Stimulated activated memory B cell treated with anti-CD40 and anti-IgM and Interleukin-4, amounts not matched to agents 10 μg/mL and 1 μg/mL and 100 μg/mL, for 72 hours (primary cell): Measurements from ENCODE around the gene BEST4.
A peak's percentile ranks its signal among the peaks of the same experiment; 100 is the strongest.
"Not testable (repeated sequence)": the region's sequence is repeated elsewhere in the genome, so short reads cannot be mapped to it uniquely, and the experiment has no call there.

ENCODE experiments used
- ATAC-seq: fragments of 150-1000 bp; cut with Tn5 transposase; 2 replicates; pipeline ENCODE4 v1.10.0; 2021
- H3K27ac Mint-ChIP-seq: one replicate; pipeline ENCODE4 v1.8.0; 2022; ENCODE audit warnings: mild to moderate bottlenecking, mixed read lengths
- H3K27me3 Mint-ChIP-seq: one replicate; pipeline ENCODE4 v1.8.0; 2022; ENCODE audit warnings: mixed read lengths
- H3K36me3 Mint-ChIP-seq: one replicate; pipeline ENCODE4 v1.8.0; 2022; ENCODE audit warnings: mixed read lengths
- H3K4me1 Mint-ChIP-seq: one replicate; pipeline ENCODE4 v1.8.0; 2022; ENCODE audit warnings: mixed read lengths
- H3K4me3 Mint-ChIP-seq: one replicate; pipeline ENCODE4 v1.8.0; 2022; ENCODE audit warnings: mild to moderate bottlenecking, moderate library complexity, mixed read lengths
- H3K9me3 Mint-ChIP-seq: one replicate; pipeline ENCODE4 v1.8.0; 2022; ENCODE audit warnings: mixed read lengths

The BEST4 gene

DNA sequence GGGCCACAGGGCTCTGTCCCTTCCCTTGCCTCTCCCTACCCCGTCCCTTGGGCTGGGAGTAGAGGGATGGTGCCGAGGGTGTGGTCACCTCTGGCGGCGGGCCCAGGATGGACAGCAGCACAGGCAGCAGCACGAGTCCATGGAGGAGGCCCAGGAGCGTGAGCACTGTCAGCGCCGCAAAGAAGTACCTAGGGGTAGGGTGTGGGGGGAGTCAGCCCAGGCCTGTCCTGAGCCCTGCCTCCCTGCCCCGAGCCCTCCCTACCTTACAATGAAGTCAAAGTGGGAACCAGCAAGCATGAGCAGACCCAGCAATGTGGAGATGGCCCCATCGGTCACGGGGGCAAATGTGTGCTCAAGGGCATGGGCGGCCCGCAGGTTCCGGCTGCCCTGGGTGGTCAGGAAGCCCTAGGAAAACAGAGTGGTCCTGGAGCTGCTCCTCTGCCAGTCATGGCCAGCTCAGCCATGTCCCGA, 35.0 kb upstream of the BEST4 start:
- no peak for ATAC-seq
- Mint-ChIP-seq H3K36me3 (no peaks in the 10 kb centered on the region), H3K9me3 (no peaks in the 10 kb centered on the region), H3K27ac (peak overlapping the region; percentile 22), H3K4me1 (peaks cover 26% of the 10 kb centered on the region), H3K4me3 (no peak overlapping the region), H3K27me3 (no peaks in the 10 kb centered on the region)

DNA sequence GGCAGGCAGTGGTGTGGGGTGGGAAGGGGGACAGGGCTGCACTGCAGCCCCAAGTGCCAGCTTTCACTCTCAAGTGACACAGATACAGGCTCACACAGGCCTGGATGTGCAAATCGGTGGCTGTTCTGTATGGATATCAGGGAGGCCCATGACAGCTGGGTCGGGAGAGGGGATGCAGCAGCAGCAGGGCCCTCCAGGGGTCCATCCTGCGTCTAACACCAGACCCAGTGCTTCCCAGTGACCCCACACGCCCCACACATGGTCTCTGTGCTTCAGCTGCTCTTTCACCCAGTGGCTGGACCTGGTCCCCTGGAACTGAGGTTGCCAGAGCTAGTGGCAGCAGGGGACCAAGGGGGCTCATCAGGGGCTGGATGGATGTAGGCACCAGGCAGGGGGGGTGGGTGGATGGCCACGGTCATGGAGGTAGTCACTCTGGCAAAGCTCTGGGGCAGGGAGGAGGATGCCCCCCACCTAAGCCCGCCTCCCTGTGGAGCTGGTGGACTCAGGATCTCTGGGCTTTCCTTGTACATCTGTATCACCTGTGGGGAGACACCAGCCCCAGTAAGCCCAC, 34.2 kb upstream of the BEST4 start:
- H3K4me3 Mint-ChIP-seq: no peak overlapping the region

DNA sequence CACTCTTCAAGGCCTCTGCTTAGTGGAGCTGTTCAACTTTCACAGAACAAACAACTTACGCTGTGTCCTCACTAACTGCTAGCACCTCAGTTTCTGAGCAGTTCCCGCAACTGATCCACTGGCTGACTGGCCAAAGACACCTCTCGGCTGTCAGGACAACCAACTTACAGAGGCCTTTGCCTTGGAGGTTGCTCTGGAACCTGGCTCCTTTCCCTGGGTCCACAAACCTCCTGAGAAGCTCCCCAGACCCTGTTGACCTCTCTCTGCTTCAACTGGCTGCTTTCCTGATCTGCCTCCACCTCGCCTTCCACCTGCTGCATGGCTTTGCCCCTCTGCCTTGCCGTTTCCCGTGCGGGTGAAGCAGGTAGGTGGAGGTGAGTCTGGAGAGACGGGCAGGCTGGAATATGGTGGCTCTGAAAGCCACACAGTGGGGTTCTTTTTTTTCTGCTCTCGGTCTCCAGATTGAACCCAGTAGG, 33.3 kb upstream of the BEST4 start:
- Mint-ChIP-seq H3K4me3 (no peak overlapping the region), H3K9me3 (no peaks in the 10 kb centered on the region), H3K27ac (peak overlapping the region; percentile 100), H3K27me3 (no peaks in the 10 kb centered on the region), H3K4me1 (peaks cover 28% of the 10 kb centered on the region), H3K36me3 (no peaks in the 10 kb centered on the region)
- no peak for ATAC-seq

More for the DNA sequence above, 34.2 kb upstream of the BEST4 start:
- ATAC-seq: no peak
- Mint-ChIP-seq H3K36me3 (no peaks in the 10 kb centered on the region), H3K27me3 (no peaks in the 10 kb centered on the region), H3K9me3 (no peaks in the 10 kb centered on the region), H3K27ac (peak overlapping the region; percentile 22), H3K4me1 (peaks cover 28% of the 10 kb centered on the region)

- ATAC-seq: no peak
- peak overlapping the region; percentile 86 for H3K4me3 Mint-ChIP-seq
Observed at GRCh38 chr1:44820328-44821239, 32.6 kb upstream of the BEST4 start.

DNA sequence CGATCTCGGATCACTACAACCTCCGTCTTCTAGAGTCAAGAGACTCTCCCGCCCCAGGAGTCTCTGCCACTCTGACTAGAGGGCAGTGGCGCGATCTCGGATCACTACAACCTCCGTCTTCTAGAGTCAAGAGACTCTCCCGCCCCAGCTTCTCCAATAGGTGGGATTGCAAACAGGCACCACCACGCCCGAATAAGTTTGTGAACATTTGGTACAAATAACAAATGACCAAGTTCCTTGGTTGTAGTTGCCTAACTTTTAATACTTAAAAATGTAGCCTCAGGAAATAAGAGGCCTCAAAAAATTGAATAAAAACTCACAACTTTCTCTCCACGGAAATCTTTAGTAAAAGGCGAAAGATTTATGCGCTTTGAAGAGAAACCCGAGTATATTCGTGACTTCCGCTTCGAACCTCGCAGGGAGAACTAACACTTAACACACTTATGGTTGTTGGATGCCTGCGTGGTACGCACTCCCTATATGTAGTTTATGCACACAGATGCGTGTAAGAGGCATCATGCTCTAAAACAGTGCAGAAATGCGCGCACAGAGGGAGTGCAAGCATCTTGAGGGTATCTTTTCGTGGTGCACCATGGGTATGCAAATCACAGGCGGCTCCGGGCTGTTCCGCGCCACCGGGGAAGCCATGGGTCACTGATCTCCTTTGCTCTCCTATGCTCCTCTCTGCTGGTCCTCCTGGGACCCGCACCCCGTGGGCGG, 31.8 kb upstream of the BEST4 start:
- H3K27me3 Mint-ChIP-seq: no peaks in the 10 kb centered on the region
- no peaks in the 10 kb centered on the region for H3K9me3 Mint-ChIP-seq
- peak overlapping the region; percentile 100 for H3K27ac Mint-ChIP-seq
- H3K36me3 Mint-ChIP-seq: peaks cover 7% of the 10 kb centered on the region
- H3K4me3 Mint-ChIP-seq: peak overlapping the region; percentile 86
- ATAC-seq: peak; percentile 95
- H3K4me1 Mint-ChIP-seq: peaks cover 35% of the 10 kb centered on the region

More at GRCh38 chr1:44820328-44821239, 32.6 kb upstream of the BEST4 start:
- peak overlapping the region; percentile 100 for H3K27ac Mint-ChIP-seq
- peaks cover 28% of the 10 kb centered on the region for H3K4me1 Mint-ChIP-seq
- no peaks in the 10 kb centered on the region for H3K9me3 Mint-ChIP-seq
- H3K36me3 Mint-ChIP-seq: no peaks in the 10 kb centered on the region
- no peaks in the 10 kb centered on the region for H3K27me3 Mint-ChIP-seq

DNA sequence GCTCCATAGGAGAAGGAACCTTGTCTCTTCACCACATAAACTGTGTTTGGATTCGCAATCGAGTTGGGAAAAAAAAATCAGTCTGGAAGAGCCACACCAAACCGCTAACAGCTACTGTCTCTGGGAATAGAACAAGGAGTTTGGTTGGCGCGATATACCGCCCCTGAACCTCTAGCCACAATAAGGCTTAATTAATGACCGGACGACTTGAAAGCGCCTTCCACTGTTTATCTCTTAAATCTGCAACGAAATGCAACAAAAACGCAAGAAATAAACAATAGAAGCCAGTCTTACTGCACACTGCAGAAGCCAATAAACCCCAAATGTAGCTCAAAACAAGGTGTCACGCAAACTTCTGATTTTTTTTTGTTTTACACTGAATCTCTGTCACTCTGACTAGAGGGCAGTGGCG, 31.2 kb upstream of the BEST4 start:
- ATAC-seq: no peak
- Mint-ChIP-seq H3K4me1 (peaks cover 40% of the 10 kb centered on the region), H3K27ac (peak overlapping the region; percentile 100), H3K9me3 (no peaks in the 10 kb centered on the region), H3K4me3 (peak overlapping the region; percentile 86), H3K36me3 (peaks cover 10% of the 10 kb centered on the region), H3K27me3 (no peaks in the 10 kb centered on the region)

DNA sequence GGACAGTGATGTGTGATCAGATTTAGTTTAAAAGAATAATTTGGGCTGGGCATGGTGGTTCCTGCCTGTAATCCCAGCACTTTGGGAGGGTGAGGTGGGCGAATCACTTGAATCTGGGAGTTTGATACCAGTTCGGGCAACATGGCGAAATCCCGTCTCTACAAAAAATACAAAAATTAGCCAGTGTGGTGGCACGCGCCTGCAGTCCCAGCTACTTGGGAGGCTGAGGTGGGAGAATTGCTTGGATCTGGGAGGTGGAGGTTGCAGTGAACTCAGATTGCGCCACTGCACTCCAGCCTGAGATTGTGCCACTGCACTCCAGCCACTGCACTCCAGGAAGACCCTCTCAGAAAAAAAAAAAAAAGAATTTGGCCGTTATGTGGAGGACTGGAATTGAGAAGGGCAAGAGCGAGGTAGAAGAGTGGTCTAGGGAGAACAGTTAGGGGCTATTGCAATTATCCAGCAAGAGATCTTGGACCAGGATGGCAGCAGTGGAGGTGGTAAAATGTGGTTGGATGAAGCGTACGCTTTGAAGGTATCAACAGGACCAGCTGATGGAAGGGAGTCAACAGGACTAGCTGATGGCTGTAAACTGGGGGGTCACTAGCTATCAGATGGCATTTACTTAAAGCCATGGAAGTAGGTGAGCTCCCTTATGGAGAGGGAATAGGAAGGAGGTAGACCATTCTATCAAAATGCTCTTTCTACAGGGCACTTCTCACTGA, 30.0 kb upstream of the BEST4 start:
- Mint-ChIP-seq H3K4me3 (peak overlapping the region; percentile 4), H3K36me3 (peaks cover 15% of the 10 kb centered on the region), H3K27ac (peak overlapping the region; percentile 100), H3K27me3 (no peaks in the 10 kb centered on the region), H3K4me1 (peaks cover 47% of the 10 kb centered on the region), H3K9me3 (no peaks in the 10 kb centered on the region)
- ATAC-seq: no peak

DNA sequence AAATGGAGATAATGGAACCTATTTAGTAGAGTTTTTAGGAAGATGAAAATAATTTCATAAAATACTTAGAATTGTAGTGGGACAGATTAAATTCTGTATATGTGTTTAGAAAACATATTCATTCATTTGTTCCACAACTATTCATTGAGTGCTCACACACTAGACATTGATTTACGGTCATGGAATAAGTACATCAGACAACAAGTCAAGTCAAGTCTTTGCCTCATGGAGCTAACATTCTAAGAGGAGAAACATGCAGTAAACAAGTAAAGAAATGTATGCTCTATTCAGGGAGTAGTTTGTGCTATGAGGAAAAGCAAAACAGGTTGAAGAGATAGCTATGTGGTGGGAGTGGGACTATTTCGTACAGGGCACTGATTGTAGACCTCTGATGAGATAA, 29.3 kb upstream of the BEST4 start:
- Mint-ChIP-seq H3K27ac (peak overlapping the region; percentile 100), H3K4me1 (peaks cover 50% of the 10 kb centered on the region), H3K27me3 (no peaks in the 10 kb centered on the region), H3K9me3 (no peaks in the 10 kb centered on the region), H3K4me3 (no peak overlapping the region), H3K36me3 (peaks cover 15% of the 10 kb centered on the region)
- no peak for ATAC-seq

- H3K4me1 Mint-ChIP-seq: peaks cover 62% of the 10 kb centered on the region
- ATAC-seq, H3K27me3 Mint-ChIP-seq, H3K4me3 Mint-ChIP-seq, H3K9me3 Mint-ChIP-seq, H3K27ac Mint-ChIP-seq: not testable (repeated sequence)
- peaks cover 15% of the 10 kb centered on the region for H3K36me3 Mint-ChIP-seq
Observed at GRCh38 chr1:44815926-44816325, 28.0 kb upstream of the BEST4 start.

DNA sequence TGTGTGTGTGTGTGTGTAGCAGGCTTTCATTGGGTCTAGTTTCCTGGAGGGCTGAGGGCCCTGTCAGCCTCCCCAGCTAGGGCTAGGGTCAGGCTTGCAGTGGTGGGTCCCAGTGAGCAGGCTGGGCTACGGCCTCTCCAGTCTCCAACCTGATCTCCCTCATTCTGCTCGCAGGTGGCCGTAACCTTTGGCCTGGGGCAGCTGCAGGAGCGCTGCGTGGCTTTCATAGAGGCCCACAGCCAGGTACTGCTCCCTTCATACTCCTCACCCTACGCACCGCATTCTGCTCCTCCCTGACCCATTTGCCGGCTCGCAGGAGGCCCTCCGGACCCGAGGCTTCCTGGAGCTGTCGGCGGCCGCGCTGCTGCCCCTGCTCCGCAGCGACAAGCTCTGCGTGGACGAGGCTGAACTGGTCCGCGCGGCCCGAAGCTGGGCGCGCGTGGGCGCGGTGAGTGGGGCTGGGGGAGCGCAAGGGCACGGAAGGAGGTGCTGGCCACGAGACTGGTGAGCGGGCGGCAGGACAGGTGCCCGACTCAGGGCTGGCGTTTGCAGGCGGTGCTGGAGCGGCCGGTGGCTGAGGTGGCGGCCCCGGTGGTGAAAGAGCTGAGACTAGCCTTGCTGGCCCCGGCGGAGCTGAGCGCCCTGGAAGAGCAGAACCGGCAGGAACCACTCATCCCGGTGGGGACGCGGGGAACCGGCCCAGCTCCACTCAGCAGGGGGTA, 25.0 kb upstream of the BEST4 start:
- H3K4me1 Mint-ChIP-seq: peaks cover 67% of the 10 kb centered on the region
- peak overlapping the region; percentile 88 for H3K4me3 Mint-ChIP-seq
- no peak for ATAC-seq
- H3K27ac Mint-ChIP-seq: peak overlapping the region; percentile 96
- H3K9me3 Mint-ChIP-seq: no peaks in the 10 kb centered on the region
- no peaks in the 10 kb centered on the region for H3K27me3 Mint-ChIP-seq
- peaks cover 15% of the 10 kb centered on the region for H3K36me3 Mint-ChIP-seq

DNA sequence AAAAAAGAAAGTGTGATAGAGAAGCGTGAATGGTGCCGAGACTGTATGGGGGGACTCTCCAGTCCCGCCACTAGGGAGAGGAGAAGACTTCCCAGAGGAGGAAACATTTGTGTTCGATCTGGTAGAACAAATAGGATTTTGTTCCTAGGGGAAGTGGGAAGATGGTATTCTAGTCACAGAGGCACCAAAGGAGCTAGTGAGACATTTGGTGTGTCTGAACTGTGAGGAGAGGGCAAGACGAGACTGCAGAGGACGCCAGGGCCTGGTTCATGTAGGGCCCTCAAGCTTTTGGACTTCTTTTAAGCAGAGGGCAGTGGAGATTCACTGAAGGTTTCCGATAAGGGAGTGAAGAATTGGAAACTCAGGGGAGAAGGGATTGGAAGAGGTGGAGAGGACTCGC, 23.3 kb upstream of the BEST4 start:
- Mint-ChIP-seq H3K27me3 (no peaks in the 10 kb centered on the region), H3K36me3 (peaks cover 20% of the 10 kb centered on the region), H3K27ac (peak overlapping the region; percentile 96), H3K4me1 (peaks cover 79% of the 10 kb centered on the region), H3K9me3 (no peaks in the 10 kb centered on the region), H3K4me3 (peak overlapping the region; percentile 25)
- no peak for ATAC-seq

DNA sequence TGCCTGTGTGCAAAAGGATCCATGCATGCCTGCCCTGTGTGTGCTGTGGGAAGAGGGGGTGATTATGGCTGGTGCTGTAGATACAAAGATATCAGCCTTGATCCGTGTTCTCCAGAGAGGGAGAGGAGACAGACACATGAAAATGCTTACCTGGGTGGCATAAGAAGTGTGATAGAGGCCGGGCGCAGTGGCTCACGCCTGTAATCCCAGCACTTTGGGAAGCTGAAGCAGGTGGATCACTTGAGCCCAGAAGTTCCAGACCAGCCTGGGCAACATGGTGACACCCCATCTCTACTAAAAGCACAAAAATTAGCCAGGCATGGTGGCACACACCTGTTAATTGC, 22.8 kb upstream of the BEST4 start:
- Mint-ChIP-seq H3K4me3 (peak overlapping the region; percentile 27), H3K4me1 (peaks cover 79% of the 10 kb centered on the region), H3K27ac (peak overlapping the region; percentile 96), H3K36me3 (peaks cover 21% of the 10 kb centered on the region)
- not testable (repeated sequence) for H3K27me3 Mint-ChIP-seq, H3K9me3 Mint-ChIP-seq, ATAC-seq

DNA sequence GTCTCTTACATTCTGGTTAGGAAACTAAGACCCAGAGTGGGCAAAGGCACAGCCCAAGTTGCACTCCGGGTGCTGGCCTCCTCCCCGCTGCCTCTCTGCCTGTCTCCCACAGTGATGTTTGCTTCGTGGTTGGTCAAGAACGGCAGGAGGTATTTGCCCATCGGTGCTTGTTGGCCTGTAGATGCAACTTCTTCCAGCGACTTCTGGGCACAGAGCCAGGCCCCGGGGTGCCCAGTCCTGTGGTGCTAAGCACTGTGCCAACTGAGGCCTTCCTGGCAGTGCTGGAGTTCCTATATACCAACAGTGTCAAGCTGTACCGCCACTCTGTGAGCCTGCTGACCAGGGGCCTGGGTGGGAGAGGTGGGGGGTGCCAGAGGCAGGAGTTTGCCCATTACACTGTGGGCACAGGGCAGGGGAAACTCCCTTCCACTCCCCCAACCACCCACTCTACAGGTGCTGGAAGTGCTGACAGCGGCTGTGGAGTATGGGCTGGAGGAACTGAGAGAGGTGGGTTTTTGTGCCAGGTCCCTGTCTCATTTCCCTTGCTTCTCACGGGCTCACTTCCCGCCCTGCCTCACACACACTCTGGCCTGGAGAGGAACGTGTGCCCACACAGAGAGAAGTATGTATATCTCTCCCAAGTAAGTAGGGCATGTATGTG, 22.3 kb upstream of the BEST4 start:
- Mint-ChIP-seq H3K4me3 (peak overlapping the region; percentile 27), H3K27ac (peak overlapping the region; percentile 96), H3K9me3 (no peaks in the 10 kb centered on the region), H3K4me1 (peaks cover 80% of the 10 kb centered on the region), H3K27me3 (no peaks in the 10 kb centered on the region), H3K36me3 (peaks cover 23% of the 10 kb centered on the region)
- ATAC-seq: peak; percentile 51
